Heart left ventricle (tissue), 13 donors: ENCODE measurements around the gene TSC22D4.

Source experiments
- CTCF ChIP-seq, 12 donors: fragments of 200-600 bp; sonication (generic) in 4 of 12; IDR thresholded peaks; one replicate each; pipeline versions ENCODE4 v1.5.0 to v1.8.0; 2018 to 2022; ENCODE audit warnings: antibody characterized with exemption in 12 of 12, mild to moderate bottlenecking in 5 of 12
- POLR2A ChIP-seq, 2 donors: fragments of 450-650 bp; IDR thresholded peaks; one replicate each; pipeline ENCODE4 v1.6.1; 2017; ENCODE audit warnings: antibody characterized with exemption in 2 of 2, mild to moderate bottlenecking in 2 of 2, moderate library complexity in 2 of 2
- donor health status: ischemic (EF 13 %, LVEDD 7.1; RV severe dilation, severe dysfunction).
- donor health status: DM: no; HTN: yes; CAD: no.
- donor health status: DM: no; HTN: no; CAD: no.
- donor health status: ischemic (EF 25% LVEDD 6.9; RV normal size, moderate dysfunction).
- donor health status: ischemic (EF 25% LVEDD 5.7; RV mildly dilated, moderate dysfunction).
- donor health status: ischemic (EF 35%, LVEDD 5.7; RV mildly dilated, moderate dysfunction).
- donor health status: nonischemic (EF 11% LVEDD 7.7; RV severe dilation, severe dysfunction).
- donor health status: DM: yes; HTN: yes; CAD: no.
- donor health status: PGD.
- donor health status: ischemic (EF 29% LVEDD 5.4; RV normal size, mild dysfunction).
- donor health status: nonischemic (EF 23%, LVEDD 6.1; RV moderate dilation, normal function).

GRCh38 chr7:100483722-100484672 is 5.0 kb upstream of the TSC22D4 start, which contains the start of gene NYAP1:
- TF ChIP-seq CTCF (IDR thresholded peaks at IDR 0.05) = no peak
- no peak for TF ChIP-seq POLR2A (IDR thresholded peaks at IDR 0.05)
